ENCODE results near the gene ELOF1. TPM values are rescaled to one million over a fixed set of nuclear protein-coding genes. Genes with fewer than 3 reads are reported as not detected.
A peak's percentile ranks its signal among the peaks of the same experiment; 100 is the strongest.

Gene ELOF1
- total and polyA plus RNA-seq, 2 of the 13 experiments (the other 11 are each of a cell fraction or from before 2014, with no cell fraction given): 14.5 to 43.2 TPM

- TF ChIP-seq TRIM22 (IDR thresholded peaks at IDR 0.05): no peak
- TF ChIP-seq ZNF746 (CRISPR knock-in tag; IDR thresholded peaks at IDR 0.05): no peak
- peak; percentile 87 for TF ChIP-seq HOXA3 (CRISPR knock-in tag; IDR thresholded peaks at IDR 0.05)
- TF ChIP-seq THAP7 (CRISPR knock-in tag; IDR thresholded peaks at IDR 0.05): no peak
- TF ChIP-seq ARID5B (CRISPR knock-in tag; IDR thresholded peaks at IDR 0.05): peak; percentile 26; the same call in 1 of the 2 replicates
- TF ChIP-seq KAT8 (CRISPR knock-in tag; IDR thresholded peaks at IDR 0.05): peak; percentile 55; the same call in 1 of the 2 replicates
- TF ChIP-seq TFE3 (CRISPR knock-in tag; IDR thresholded peaks at IDR 0.05): peak; percentile 16; the same call in 1 of the 2 replicates
- TF ChIP-seq MYPOP (CRISPR knock-in tag; IDR thresholded peaks at IDR 0.05): no peak
- TF ChIP-seq ZNF792 (CRISPR knock-in tag; IDR thresholded peaks at IDR 0.05): no peak
- no peak for TF ChIP-seq USF2 (IDR thresholded peaks at IDR 0.05; ENCODE audit: low read depth, low read length)
- TF ChIP-seq USF2 (CRISPR knock-in tag; IDR thresholded peaks at IDR 0.05; ENCODE audit: borderline replicate concordance): peak; percentile 37; the same call in 1 of the 2 replicates
- 0 out of 2 replicates have a peak, but pooled peaks have one; percentile 12 for TF ChIP-seq PHF8 (CRISPR knock-in tag; IDR thresholded peaks at IDR 0.05)
- peak; percentile 54; the same call in 1 of the 2 replicates for TF ChIP-seq ZNF788 (CRISPR knock-in tag; IDR thresholded peaks at IDR 0.05; ENCODE audit: borderline replicate concordance)
- TF ChIP-seq BRD4 (CRISPR knock-in tag; IDR thresholded peaks at IDR 0.05): no peak
- no peak for TF ChIP-seq SIN3B (IDR thresholded peaks at IDR 0.05; ENCODE audit: low read length)
- peak; percentile 99 for TF ChIP-seq CREB1 (IDR thresholded peaks at IDR 0.05)
- peak; percentile 75 for TF ChIP-seq CREB1 (CRISPR knock-in tag; IDR thresholded peaks at IDR 0.05)
These were observed 23.0 kb downstream of the ELOF1 start (continued) for GRCh38 chr19:11535792-11536595.
